ENCODE data around the gene RBM24. TPM values are rescaled to one million over a fixed set of nuclear protein-coding genes. Genes with fewer than 3 reads are reported as not detected.

RBM24 gene
- polyA plus RNA-seq (2014; cell fraction: cytosol; rRNA removed) = 21.8 and 22.4 TPM in 2 replicates
- 18.7 and 21.4 TPM in 2 replicates for polyA plus RNA-seq (2014; cell fraction: nucleus; rRNA removed)

DNA sequence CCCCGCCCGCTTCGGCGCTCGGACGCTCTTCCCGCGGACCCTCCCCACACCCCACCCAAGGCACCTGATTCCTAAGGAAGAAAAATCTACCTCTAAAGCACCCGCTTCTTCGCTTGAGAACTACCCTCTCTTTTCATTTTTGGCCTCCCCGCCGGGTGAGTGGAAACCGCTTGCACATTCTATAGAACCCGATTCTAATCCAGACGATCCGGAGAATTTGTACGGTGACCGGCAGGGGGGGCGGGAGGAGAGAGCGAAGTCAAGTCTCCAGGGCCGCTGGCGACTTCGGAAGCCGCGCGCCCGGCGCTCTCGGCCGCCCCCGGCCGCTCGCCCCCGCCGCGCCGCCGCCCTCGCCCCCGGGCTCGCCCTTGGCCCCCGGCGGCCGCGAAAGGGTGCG lies at the start of gene RBM24:
Gene RBM24 (plus strand): TSS at position 262 of the 397 bp plus-strand sequence. CDS start 221 bp downstream, outside the sequence.
- peak; percentile 68 for DNase-seq (ENCODE audit: low spot score)

GRCh38 chr6:17233531-17233930 lies 47.6 kb upstream of the RBM24 start:
- DNase-seq (ENCODE audit: low spot score) = no peak

DNA sequence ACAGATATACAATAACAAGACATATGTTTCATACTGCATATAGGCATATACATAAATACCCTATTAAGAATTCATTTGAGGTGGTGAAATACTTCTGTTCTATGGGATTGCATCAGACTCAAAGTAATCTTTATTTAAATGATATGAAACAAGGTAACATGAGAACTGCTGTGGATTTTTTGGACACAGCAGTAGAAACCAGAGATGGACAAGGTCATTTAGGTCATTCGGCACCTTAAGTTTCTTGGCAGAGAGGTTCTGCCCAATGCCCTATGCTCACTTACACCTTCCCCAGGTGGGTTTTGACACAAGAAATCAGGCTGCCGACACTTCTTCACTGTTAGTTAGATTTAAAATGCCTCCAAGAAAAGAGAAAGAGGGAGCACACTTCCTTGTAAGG lies 43.9 kb upstream of the RBM24 start:
- no peak for DNase-seq (ENCODE audit: low spot score)

DNA sequence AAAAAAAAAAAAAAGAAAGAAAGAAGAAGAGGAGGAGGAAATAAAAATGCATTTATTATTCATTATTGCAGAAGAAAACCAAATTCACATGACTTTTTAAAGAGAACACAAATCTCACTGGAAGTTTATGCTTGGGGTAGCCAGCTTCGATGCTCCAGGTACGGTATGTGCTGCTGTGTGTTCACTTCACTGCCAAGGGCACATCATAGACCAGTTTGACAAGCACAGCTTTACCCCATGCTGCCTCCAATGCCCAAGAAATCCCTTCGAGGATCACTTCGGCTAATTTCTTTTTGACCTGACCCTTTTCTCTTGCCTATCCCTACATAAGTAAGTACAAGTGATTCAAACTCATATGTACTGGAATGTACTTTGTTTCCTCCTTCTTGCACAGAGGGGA lies 41.9 kb upstream of the RBM24 start:
- no peak for DNase-seq (ENCODE audit: low spot score)

DNA sequence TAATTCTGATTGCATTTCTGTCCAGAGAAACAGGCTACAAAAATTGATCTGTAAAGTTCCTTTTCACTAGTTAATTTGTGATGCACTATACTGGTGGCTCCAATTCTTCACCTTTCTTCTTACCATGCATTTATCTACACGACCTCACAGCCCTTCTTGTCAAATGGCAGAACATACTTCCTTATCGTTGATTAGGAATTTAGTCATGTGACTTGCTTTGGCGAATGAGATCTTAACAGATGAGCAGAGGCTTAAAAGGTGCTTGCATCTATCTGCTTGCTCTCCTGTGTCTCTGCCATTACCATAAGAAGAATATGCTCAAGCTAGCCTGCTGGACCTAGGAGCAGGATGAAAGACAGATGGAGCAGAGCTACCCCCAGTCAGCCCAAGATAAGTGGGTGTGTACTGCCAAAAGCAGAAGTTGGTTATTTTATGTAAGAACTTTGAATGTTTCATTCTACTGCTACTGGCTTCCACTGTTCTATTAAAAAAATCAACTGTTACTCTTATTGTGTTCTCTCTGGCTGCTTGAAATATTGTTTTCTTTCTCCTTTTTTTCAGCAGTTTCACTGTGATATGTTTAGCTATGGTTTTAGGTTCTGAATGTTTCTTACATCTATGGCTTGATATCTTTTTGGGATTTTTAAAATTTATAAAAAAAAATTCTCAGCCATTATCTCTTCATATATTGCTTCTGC lies 40.2 kb upstream of the RBM24 start:
- no peak for DNase-seq (ENCODE audit: low spot score)

DNA sequence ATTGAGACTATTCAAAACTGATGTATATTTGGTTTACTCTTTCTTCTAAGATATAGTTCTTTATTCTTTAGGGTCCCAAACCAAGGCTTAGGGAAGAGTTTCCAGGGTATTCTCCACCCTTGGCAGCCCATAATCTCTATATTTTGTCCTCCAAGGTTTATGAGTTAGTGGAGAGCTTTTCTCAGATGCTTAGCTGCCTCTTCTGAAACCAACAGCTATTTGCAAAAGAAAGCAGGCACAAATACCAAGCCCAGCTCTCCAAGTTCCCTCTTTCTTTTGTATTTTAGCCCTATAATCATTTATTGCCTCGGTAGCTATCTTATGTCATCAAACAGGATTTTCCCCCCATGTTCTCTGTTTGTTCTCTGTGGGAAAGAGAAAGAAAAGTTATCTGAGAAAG lies 39.1 kb upstream of the RBM24 start:
- DNase-seq (ENCODE audit: low spot score) = no peak

- DNase-seq (ENCODE audit: low spot score) = no peak
Measured at GRCh38 chr6:17250237-17250636, 30.9 kb upstream of the RBM24 start.

- no peak for DNase-seq (ENCODE audit: low spot score)
Measured at GRCh38 chr6:17251953-17252352, 29.2 kb upstream of the RBM24 start.

- peak; percentile 90 for DNase-seq (ENCODE audit: low spot score)
Measured at GRCh38 chr6:17258749-17259148, 22.4 kb upstream of the RBM24 start.

- no peak for DNase-seq (ENCODE audit: low spot score)
Measured at GRCh38 chr6:17265570-17265969, 15.6 kb upstream of the RBM24 start.

DNA sequence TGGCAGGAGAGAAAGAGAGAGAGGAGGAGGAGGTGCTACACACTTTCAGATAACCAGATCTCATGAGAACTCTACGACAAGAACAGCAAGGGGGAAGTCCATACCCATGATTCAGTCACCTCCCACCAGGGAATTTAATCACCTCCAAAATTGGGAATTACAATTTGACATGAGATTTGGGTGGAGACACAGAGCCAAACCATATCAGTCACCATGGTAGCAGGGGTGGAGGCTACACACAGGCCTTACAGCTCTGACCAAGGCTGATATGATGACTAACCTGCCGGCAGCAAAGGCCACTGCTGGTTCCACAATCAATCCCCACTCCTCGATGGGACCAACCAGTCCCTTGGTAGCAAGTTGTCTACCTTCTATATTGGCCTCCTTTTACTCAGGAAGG lies 13.6 kb upstream of the RBM24 start:
- DNase-seq (ENCODE audit: low spot score) = no peak

DNA sequence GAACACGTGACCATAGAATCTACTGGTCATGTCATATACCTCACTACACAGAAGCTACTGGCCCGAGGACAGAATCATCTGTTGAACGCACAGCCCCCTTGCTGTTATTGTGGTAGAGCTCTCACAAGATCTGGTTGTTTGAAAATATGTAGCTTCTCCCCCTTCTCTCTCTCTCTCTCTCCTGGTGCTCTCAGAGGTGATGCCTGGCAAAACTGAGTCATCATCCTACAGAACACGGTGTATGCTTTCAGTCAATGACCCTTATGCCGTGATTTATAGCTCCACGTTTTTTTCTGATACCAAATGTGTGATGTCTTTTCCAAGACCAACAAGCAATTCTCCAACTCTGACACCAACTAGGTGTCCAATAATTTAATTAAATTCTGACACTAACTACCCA lies 13.0 kb upstream of the RBM24 start:
- no peak for DNase-seq (ENCODE audit: low spot score)

DNA sequence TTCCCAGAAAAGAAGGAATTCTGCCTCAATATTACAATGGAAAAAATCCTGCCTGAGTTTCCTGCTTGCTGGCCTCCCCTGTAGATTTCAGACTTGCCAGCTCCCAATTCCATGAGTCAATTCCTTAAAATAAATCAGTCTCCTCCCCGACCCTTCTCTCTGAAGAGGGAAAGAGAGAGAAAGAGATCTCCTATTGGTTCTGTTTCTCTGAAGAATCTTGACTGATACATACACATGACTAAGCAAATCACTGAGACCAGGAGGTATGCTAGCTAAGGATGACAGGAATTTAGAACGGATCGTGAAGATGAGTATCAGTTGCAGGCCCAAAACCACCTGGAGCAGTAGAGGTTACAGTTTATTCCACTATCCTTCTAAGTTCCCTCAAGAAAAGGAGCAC lies 11.3 kb upstream of the RBM24 start:
- DNase-seq (ENCODE audit: low spot score) = no peak

- no peak for DNase-seq (ENCODE audit: low spot score)
Measured at GRCh38 chr6:17271628-17272027, 9.5 kb upstream of the RBM24 start.

DNA sequence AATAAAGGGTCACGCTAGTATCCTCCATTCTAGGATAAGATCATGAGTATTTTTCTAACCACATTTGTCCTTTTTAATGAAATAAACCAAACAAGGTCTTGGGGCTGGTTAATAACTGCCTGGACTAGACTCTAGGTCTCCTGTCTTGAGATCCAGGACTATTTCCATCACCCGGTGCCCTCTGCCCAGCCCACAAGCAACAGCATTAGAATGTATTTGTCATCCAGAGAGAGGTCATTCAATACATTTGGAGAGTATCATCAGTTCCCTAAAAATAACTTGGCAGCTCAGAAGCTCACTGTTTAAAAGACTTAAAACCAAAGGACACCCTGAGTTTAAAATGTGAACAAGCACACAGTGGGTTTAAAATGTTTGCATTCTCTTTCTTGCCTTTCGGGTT lies 4.4 kb upstream of the RBM24 start:
- DNase-seq (ENCODE audit: low spot score) = no peak

GRCh38 chr6:17277256-17277655 lies 3.9 kb upstream of the RBM24 start:
- no peak for DNase-seq (ENCODE audit: low spot score)

- DNase-seq (ENCODE audit: low spot score) = no peak
Measured at GRCh38 chr6:17278289-17279063, 2.7 kb upstream of the RBM24 start.

- DNase-seq (ENCODE audit: low spot score) = no peak
Measured at GRCh38 chr6:17280138-17280537, 1.0 kb upstream of the RBM24 start.

GRCh38 chr6:17280552-17281090 lies 540 bp upstream of the RBM24 start:
- peak; percentile 79 for DNase-seq (ENCODE audit: low spot score)

DNA sequence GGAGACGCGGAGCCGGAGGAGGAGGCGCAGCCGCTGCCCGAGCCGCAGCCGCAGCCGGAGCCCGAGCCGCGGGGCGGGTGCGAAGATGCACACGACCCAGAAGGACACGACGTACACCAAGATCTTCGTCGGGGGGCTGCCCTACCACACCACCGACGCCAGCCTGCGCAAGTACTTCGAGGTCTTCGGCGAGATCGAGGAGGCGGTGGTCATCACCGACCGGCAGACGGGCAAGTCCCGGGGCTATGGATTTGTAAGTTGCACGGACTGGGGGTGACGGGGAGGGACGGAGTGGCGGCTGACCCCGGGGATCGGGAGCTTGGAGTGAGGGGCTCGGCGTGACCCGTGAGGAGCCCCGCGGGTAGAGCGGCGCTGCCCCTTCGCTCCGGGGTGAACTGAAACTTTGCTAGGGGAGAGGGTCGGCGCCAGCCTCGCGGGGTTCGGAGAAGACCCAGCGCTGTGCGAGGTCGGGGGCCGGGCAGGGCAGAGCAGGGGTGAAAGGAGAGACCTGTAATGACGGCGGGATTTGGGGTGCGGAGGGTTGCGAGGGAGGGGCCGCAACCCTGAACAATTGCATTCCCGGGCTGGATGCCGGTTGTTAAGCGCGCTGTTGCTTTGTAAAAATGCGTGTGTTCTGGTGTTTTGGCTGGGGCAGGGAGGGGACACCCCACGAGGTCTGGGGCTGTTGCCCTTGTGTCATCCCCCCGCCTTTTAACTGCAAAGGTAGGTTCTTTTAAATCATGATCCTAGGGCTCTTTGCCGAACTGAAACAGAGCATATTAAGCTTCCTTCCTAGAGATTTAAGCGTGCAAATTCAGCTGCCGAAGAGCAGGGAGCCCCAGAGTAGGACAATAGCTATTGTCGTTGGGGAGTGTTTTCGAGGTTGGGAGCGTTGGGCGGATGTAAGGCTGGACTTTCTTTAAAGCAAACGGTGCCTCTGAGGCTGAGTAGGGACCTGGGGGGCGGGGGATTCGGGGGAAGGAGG lies 628 bp downstream of the RBM24 start:
- DNase-seq (ENCODE audit: low spot score) = no peak

DNA sequence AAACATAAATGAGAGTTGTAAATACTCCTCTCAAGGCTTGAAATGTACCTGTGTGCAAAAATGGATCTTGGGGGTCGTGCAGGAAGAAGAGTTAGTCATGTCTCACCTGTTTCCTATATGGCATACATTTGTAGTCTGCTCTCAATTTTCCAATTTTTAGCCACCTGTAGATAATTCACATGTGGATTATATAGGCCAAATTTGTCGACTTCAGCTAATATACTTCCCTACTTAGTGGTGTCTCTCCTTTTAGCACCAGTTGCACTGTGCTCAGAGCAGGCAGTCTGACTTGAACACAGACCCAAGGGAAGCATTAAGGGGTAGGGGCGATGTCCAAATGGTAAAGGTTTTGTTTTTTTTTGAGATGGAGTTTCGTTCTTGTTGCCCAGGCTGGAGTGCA lies 1.9 kb downstream of the RBM24 start:
- DNase-seq (ENCODE audit: low spot score) = no peak

All from SK-N-DZ (cell line).